PC-3 (cell line): Measurements from ENCODE around the gene TF.

ENCODE experiments used
- CTCF ChIP-seq: fragments of 300-600 bp; sonication (generic); conservative IDR thresholded peaks from 2 replicates; pipeline ENCODE4 v1.5.1; 2017; ENCODE audit warnings: antibody characterized with exemption, low read depth, mild to moderate bottlenecking, low read length
- EZH2 ChIP-seq: fragments of 300-600 bp; sonication (generic); IDR thresholded peaks from one replicate; pipeline ENCODE4 v1.6.1; 2017; ENCODE audit warnings: antibody characterized with exemption, mild to moderate bottlenecking, low read length; ENCODE audit not compliant: unreplicated experiment

- TF ChIP-seq CTCF = no peak
- no peak for TF ChIP-seq EZH2
These were observed 31.8 kb downstream of the TF start for GRCh38 chr3:133777807-133778568.
